Tibial nerve (tissue), 3 donors: ENCODE data around the gene PAK1.

Source experiments
- EP300 ChIP-seq, 2 donors: sonication (generic); formaldehyde crosslinking; IDR thresholded peaks; one replicate each; pipeline ENCODE4 v1.6.1; 2017; ENCODE audit warnings: antibody characterized with exemption in 2 of 2, mild to moderate bottlenecking in 1 of 2
- POLR2A ChIP-seq, 2 donors: fragments of 450-650 bp; IDR thresholded peaks; one replicate each; pipeline ENCODE4 v1.6.1; 2017; ENCODE audit warnings: antibody characterized with exemption in 2 of 2, mild to moderate bottlenecking in 2 of 2, moderate library complexity in 2 of 2

- TF ChIP-seq EP300 (IDR thresholded peaks at IDR 0.05) (no peak), POLR2A (IDR thresholded peaks at IDR 0.05) (no peak)
These were observed 66.3 kb downstream of the PAK1 start for GRCh38 chr11:77407613-77408012.
